HepG2 (cell line): ENCODE measurements around the gene VWA3A. TPM values are rescaled to one million over a fixed set of nuclear protein-coding genes. Genes with fewer than 3 reads are reported as not detected.

ENCODE experiments used
- ATAC-seq: fragments of 200-7000 bp; cut with Tn5 transposase; 3 replicates; pipeline ENCODE4 v1.9.1; 2020; ENCODE audit warnings: mild to moderate bottlenecking, moderate library complexity
- BruUV-seq: library from RNA; stranded (reverse); fragments of 400-500 nt; replicated peaks from 2 replicates; lab custom pipeline; 2021; lab: Mats Ljungman, UMichigan
- CTCF ChIA-PET: fragments of 300-600 bp; formaldehyde crosslinking; extraction: SDS; loops from one replicate; lab custom pipeline; 2021; ENCODE audit warnings: low total read pairs, inconsistent platforms, low intra/inter-chr PET ratio; lab: Yijun Ruan, JAX
- POLR2A ChIA-PET: fragments of 350-600 bp; sonication (Branson Sonifier 250); formaldehyde crosslinking; loops from one replicate; lab custom pipeline; 2020; ENCODE audit warnings: antibody characterized with exemption, inconsistent platforms; lab: Yijun Ruan, JAX
- DNase-seq: peaks from one replicate; pipeline ENCODE4 v3.0.0-alpha.2; 2015; ENCODE audit warnings: low spot score
- FAIRE-seq: peaks from 3 replicates; lab custom pipeline; 2011; peaks lifted over from hg19 to GRCh38; lab: Jason Lieb, UNC
- H2AFZ ChIP-seq: one replicate; pipeline ENCODE4 v1.6.1; 2011; ENCODE audit warnings: low read length, inconsistent platforms
- H3K27ac ChIP-seq: fragments of 300-600 bp; 3 replicates; pipeline ENCODE4 v1.8.0; 2011; ENCODE audit warnings: mixed run types, mild to moderate bottlenecking, mixed read lengths, low read length, inconsistent platforms; ENCODE audit not compliant: insufficient read depth; ENCODE audit errors: extremely low read length
- H3K27me3 ChIP-seq, 2 experiments: fragments of 200-600 bp in 1 of 2; 2 replicates in 1 of 2; 3 replicates in 1 of 2; pipeline versions ENCODE4 v1.6.0 to v1.8.0; 2011; ENCODE audit warnings: low read length in 2 of 2, mild to moderate bottlenecking in 2 of 2, moderate library complexity in 2 of 2, inconsistent platforms in 1 of 2; ENCODE audit not compliant: insufficient read depth in 2 of 2, control insufficient read depth in 1 of 2
- H3K36me3 ChIP-seq, 2 experiments: fragments of 200-600 bp in 1 of 2; replicated peaks in 1 of 2; 2 replicates in 1 of 2; 3 replicates in 1 of 2; pipeline versions ENCODE4 v1.5.1 to v1.8.0; 2011; ENCODE audit warnings: low read length in 2 of 2, inconsistent platforms in 1 of 2; ENCODE audit not compliant: insufficient read depth in 2 of 2, control insufficient read depth in 1 of 2
- H3K4me1 ChIP-seq: 2 replicates; pipeline ENCODE4 v1.5.1; 2012; ENCODE audit warnings: low read length, inconsistent platforms; ENCODE audit not compliant: insufficient read depth
- H3K4me2 ChIP-seq: 2 replicates; pipeline ENCODE4 v1.6.0; 2011; ENCODE audit warnings: low read depth, low read length, inconsistent platforms
- H3K4me3 ChIP-seq, 3 experiments: fragments of 200-600 bp in 1 of 3; sonication (generic), shearing (Covaris generic) in 1 of 3; replicated peaks in 1 of 3; 2 replicates each; pipeline ENCODE4 v1.5.1; 2011 to 2016; ENCODE audit warnings: low read length in 3 of 3, inconsistent platforms in 2 of 3, low read depth in 2 of 3, mild to moderate bottlenecking in 2 of 3, control low read depth in 1 of 3, mixed read lengths in 1 of 3; ENCODE audit not compliant: insufficient read depth in 1 of 3
- H3K79me2 ChIP-seq: one replicate; pipeline ENCODE4 v1.6.1; 2011; ENCODE audit warnings: low read length, inconsistent platforms; ENCODE audit not compliant: insufficient read depth
- H3K9ac ChIP-seq: 2 replicates; pipeline ENCODE4 v1.6.0; 2011; ENCODE audit warnings: mild to moderate bottlenecking, low read depth, low read length, inconsistent platforms; ENCODE audit not compliant: insufficient read depth
- H3K9me3 ChIP-seq: 2 replicates; pipeline ENCODE4 v1.5.1; 2012; ENCODE audit warnings: mild to moderate bottlenecking, low read length
- H4K20me1 ChIP-seq: 2 replicates; pipeline ENCODE4 v1.6.0; 2011; ENCODE audit warnings: inconsistent platforms, mild to moderate bottlenecking, low read length, moderate library complexity; ENCODE audit not compliant: insufficient read depth
- CREB1 ChIP-seq, 2 experiments: fragments of 450-650 bp in 1 of 2; IDR thresholded peaks; 2 replicates each; pipeline ENCODE4 v1.6.1; 2016 to 2017; ENCODE audit warnings: control low read depth in 1 of 2, mild to moderate bottlenecking in 1 of 2, missing compliant biosample characterization in 1 of 2, missing genetic modification characterization in 1 of 2
- GFI1 ChIP-seq: sonication (generic); formaldehyde crosslinking; IDR thresholded peaks from 2 replicates; pipeline ENCODE4 v1.5.0; 2020; ENCODE audit warnings: missing genetic modification reagents, mild to moderate bottlenecking, borderline replicate concordance
- HNF4G ChIP-seq, 2 experiments: sonication (generic) in 1 of 2; formaldehyde crosslinking in 1 of 2; IDR thresholded peaks; 2 replicates each; pipeline versions ENCODE4 v1.4.0 to v1.6.1; 2011 to 2020; ENCODE audit warnings: borderline replicate concordance in 2 of 2, low read depth in 2 of 2, mild to moderate bottlenecking in 2 of 2, low read length in 1 of 2, missing genetic modification reagents in 1 of 2, moderate library complexity in 1 of 2
- NCOA2 ChIP-seq: sonication (generic); formaldehyde crosslinking; IDR thresholded peaks from 2 replicates; pipeline ENCODE4 v1.8.0; 2022; ENCODE audit warnings: inconsistent platforms
- NFATC3 ChIP-seq: sonication (generic); formaldehyde crosslinking; IDR thresholded peaks from 2 replicates; pipeline ENCODE4 v1.5.1; 2020; ENCODE audit warnings: mild to moderate bottlenecking, missing genetic modification reagents
- TFDP1 ChIP-seq: IDR thresholded peaks from 2 replicates; pipeline ENCODE4 v1.6.1; 2016; ENCODE audit warnings: missing compliant biosample characterization, missing genetic modification reagents, borderline replicate concordance
- ZNF570 ChIP-seq: sonication (generic); formaldehyde crosslinking; IDR thresholded peaks from 2 replicates; pipeline ENCODE4 v1.4.0; 2020; ENCODE audit warnings: mild to moderate bottlenecking, missing genetic modification reagents, borderline replicate concordance
- ZNF629 ChIP-seq: sonication (generic); formaldehyde crosslinking; conservative IDR thresholded peaks from 2 replicates; pipeline ENCODE4 v1.5.0; 2020; ENCODE audit warnings: missing genetic modification reagents
- ZSCAN25 ChIP-seq: sonication (generic); formaldehyde crosslinking; IDR thresholded peaks from 2 replicates; pipeline ENCODE4 v1.8.0; 2022; ENCODE audit warnings: mild to moderate bottlenecking, missing genetic modification reagents
- WGBS: methylation state at CpG from one replicate; pipeline ENCODE4 v1.1.6; 2017; ENCODE audit warnings: low lambda C conversion rate; 5-methylcytosine and 5-hydroxymethylcytosine counted together
- in situ Hi-C: cut with HindIII; loops from 2 replicates; pipeline ENCODE4 v1.10.0; 2017; ENCODE audit warnings: low pct_unique_long_range_greater_than_20kb; ENCODE audit not compliant: extremely low pct_ligation_motif_present
- intact Hi-C: fragments of 100-400 bp; cut with micrococcal nuclease; formaldehyde crosslinking; loops from one replicate; pipeline ENCODE4 v1.10.0; 2022; ENCODE audit not compliant: unreplicated experiment
- polyA plus RNA-seq, 8 experiments: library from polyadenylated mRNA; depleted of rRNA in 3 of 8; stranded (reverse) in 7 of 8; unstranded in 1 of 8; fragments of >200 nt; fragmentation: Illumina TruSeq in 4 of 8; extraction: Trizol in 4 of 8; gene quantifications; 2 replicates each; pipeline versions ENCODE4 v1.2.1 to v1.2.3, GENCODE V29; 2011 to 2016; ENCODE audit warnings: low read depth in 4 of 8, missing spikeins in 1 of 8, mixed read lengths in 1 of 8; ENCODE audit not compliant: insufficient read depth in 1 of 8
- total RNA-seq, 5 experiments: library from RNA; depleted of rRNA; stranded (reverse); fragments of >200 nt; fragmentation: Illumina TruSeq; extraction: Trizol; gene quantifications; 2 replicates each; pipeline ENCODE4 v1.2.3, GENCODE V29; 2016; ENCODE audit warnings: low read depth in 1 of 5
- TF ChIP-seq, protein P1 (sequence below): sonication (generic); formaldehyde crosslinking; IDR thresholded peaks from 2 replicates; pipeline ENCODE4 v1.8.1; 2022; ENCODE audit warnings: low read depth, mild to moderate bottlenecking, missing genetic modification reagents

The VWA3A gene
- total and polyA plus RNA-seq, 2 of the 13 experiments (the other 11 are each of a cell fraction or from before 2014, with no cell fraction given): 0.03 to 0.07 TPM

DNA sequence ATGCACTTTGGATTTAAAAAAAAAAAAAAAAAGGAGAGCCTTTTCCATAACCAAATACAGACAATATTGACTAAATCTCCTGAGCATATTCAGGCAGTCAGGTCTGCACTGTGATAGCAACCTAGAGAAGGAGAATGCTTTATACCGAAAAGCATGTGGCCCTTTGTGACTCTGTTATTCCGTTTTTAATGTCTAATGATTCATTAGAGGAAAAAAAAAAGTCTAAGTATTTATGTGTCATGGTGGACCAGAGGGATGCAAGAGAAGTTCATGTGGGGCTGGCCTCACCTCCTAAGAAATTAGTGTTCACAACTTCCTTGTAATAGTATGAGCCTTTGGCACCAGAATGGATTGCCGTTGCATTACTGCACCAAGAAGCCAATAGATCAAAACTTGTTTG is 11.3 kb upstream of the VWA3A start (continued):
- TF ChIP-seq, protein P1, sequence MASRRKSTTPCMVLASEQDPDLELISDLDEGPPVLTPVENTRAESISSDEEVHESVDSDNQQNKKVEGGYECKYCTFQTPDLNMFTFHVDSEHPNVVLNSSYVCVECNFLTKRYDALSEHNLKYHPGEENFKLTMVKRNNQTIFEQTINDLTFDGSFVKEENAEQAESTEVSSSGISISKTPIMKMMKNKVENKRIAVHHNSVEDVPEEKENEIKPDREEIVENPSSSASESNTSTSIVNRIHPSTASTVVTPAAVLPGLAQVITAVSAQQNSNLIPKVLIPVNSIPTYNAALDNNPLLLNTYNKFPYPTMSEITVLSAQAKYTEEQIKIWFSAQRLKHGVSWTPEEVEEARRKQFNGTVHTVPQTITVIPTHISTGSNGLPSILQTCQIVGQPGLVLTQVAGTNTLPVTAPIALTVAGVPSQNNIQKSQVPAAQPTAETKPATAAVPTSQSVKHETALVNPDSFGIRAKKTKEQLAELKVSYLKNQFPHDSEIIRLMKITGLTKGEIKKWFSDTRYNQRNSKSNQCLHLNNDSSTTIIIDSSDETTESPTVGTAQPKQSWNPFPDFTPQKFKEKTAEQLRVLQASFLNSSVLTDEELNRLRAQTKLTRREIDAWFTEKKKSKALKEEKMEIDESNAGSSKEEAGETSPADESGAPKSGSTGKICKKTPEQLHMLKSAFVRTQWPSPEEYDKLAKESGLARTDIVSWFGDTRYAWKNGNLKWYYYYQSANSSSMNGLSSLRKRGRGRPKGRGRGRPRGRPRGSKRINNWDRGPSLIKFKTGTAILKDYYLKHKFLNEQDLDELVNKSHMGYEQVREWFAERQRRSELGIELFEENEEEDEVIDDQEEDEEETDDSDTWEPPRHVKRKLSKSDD (CRISPR knock-in tag): no peak
- TF ChIP-seq TFDP1 (CRISPR knock-in tag) (no peak), NFATC3 (no peak), NCOA2 (no peak), CREB1 (IDR thresholded peaks at IDR 0.05) (no peak), CREB1 (CRISPR knock-in tag; IDR thresholded peaks at IDR 0.05) (no peak), GFI1 (CRISPR knock-in tag) (no peak)

GRCh38 chr16:22086440-22086839 is 5.9 kb upstream of the VWA3A start:
- in situ Hi-C loops: loop anchor here (25.0 kb wide), 1 partner anchor 274 kb away; no protein-coding TSS in a partner anchor
- no peak overlapping the region for H3K4me2 ChIP-seq
- H3K9ac ChIP-seq: no peak overlapping the region
- POLR2A ChIA-PET: no interaction called here
- CTCF ChIA-PET: no interaction called here
- no peaks in the 10 kb centered on the region for H3K4me1 ChIP-seq
- TF ChIP-seq ZNF629 (CRISPR knock-in tag) (peak; percentile 83), HNF4G (IDR thresholded peaks at IDR 0.05; ENCODE audit: borderline replicate concordance, low read depth, low read length) (no peak), HNF4G (CRISPR knock-in tag; IDR thresholded peaks at IDR 0.05; ENCODE audit: borderline replicate concordance, low read depth) (no peak), ZNF570 (CRISPR knock-in tag) (no peak), ZSCAN25 (CRISPR knock-in tag) (no peak)
- FAIRE-seq (no peak), ATAC-seq (no peak), DNase-seq (no peak)
- peaks cover 0 to 8% of the 10 kb centered on the region in 2 experiments; a peak in 2 of 5 replicates for H3K36me3 ChIP-seq
- H3K27me3 ChIP-seq: no peaks in the 10 kb centered on the region
- no peaks in the 10 kb centered on the region for H4K20me1 ChIP-seq
- H3K4me3 ChIP-seq: no peak overlapping the region
- 100% methylated on average over 1 of the region's 1 CpG for WGBS
- no peak overlapping the region for H2AFZ ChIP-seq
- intact Hi-C loops: no loop called here
- H3K27ac ChIP-seq: no peak overlapping the region
- BruUV-seq: no TSS peak
- H3K9me3 ChIP-seq: no peaks in the 10 kb centered on the region
- H3K79me2 ChIP-seq: no peaks in the 10 kb centered on the region
